Activated naive CD4-positive, alpha-beta T cell (primary cell): ENCODE measurements around the gene FFAR4.
"Not testable (repeated sequence)": the region's sequence is repeated elsewhere in the genome, so short reads cannot be mapped to it uniquely, and the experiment has no call there.

ENCODE experiments used
- DNase-seq, 4 experiments: peaks; one replicate each; lab custom pipeline; 2025; lab: John Stamatoyannopoulos, UW

The FFAR4 gene

GRCh38 chr10:93566435-93567276, at the start of gene FFAR4:
Gene FFAR4, plus strand, starts transcription at chr10:93566665. Its CDS starts 56 bp downstream, at chr10:93566721.
- DNase-seq = no peak

- DNase-seq = no peak
Measured at GRCh38 chr10:93518531-93518930, 47.9 kb upstream of the FFAR4 start.

- no peak for DNase-seq
Measured at GRCh38 chr10:93535293-93535692, 31.2 kb upstream of the FFAR4 start.

GRCh38 chr10:93540871-93541270, 25.6 kb upstream of the FFAR4 start:
- not testable (repeated sequence) for DNase-seq

GRCh38 chr10:93541402-93542357, 24.8 kb upstream of the FFAR4 start:
- DNase-seq = no peak

- no peak for DNase-seq
Measured at GRCh38 chr10:93542358-93542791, 24.1 kb upstream of the FFAR4 start.

- not testable (repeated sequence) for DNase-seq
Measured at GRCh38 chr10:93546995-93547394, 19.5 kb upstream of the FFAR4 start.

- no peak for DNase-seq
Measured at GRCh38 chr10:93547522-93547921, 18.9 kb upstream of the FFAR4 start.

GRCh38 chr10:93548376-93549071, 17.9 kb upstream of the FFAR4 start:
- no peak for DNase-seq

GRCh38 chr10:93550606-93551005, 15.9 kb upstream of the FFAR4 start:
- DNase-seq = no peak

GRCh38 chr10:93552780-93553179, 13.7 kb upstream of the FFAR4 start:
- DNase-seq = no peak

GRCh38 chr10:93553482-93554315, 12.8 kb upstream of the FFAR4 start:
- DNase-seq = no peak

GRCh38 chr10:93554316-93554663, 12.2 kb upstream of the FFAR4 start:
- no peak for DNase-seq

GRCh38 chr10:93554760-93555432, 11.6 kb upstream of the FFAR4 start:
- DNase-seq = peak in 2 of 4 experiments; percentile 2 to 3

- no peak for DNase-seq
Measured at GRCh38 chr10:93559490-93559889, 7.0 kb upstream of the FFAR4 start.

- no peak for DNase-seq
Measured at GRCh38 chr10:93560541-93560940, 5.9 kb upstream of the FFAR4 start.

GRCh38 chr10:93565446-93565845, 1.0 kb upstream of the FFAR4 start:
- no peak for DNase-seq

GRCh38 chr10:93567277-93568104, 1.0 kb downstream of the FFAR4 start:
- DNase-seq = no peak

- DNase-seq = no peak
Measured at GRCh38 chr10:93568105-93568390, 1.6 kb downstream of the FFAR4 start.

GRCh38 chr10:93570383-93570782, 3.9 kb downstream of the FFAR4 start:
- DNase-seq = no peak
